ENCODE measurements around the gene SZRD1. TPM values are rescaled to one million over a fixed set of nuclear protein-coding genes. Genes with fewer than 3 reads are reported as not detected.
"Not testable (repeated sequence)": the region's sequence is repeated elsewhere in the genome, so short reads cannot be mapped to it uniquely, and the experiment has no call there.

Gene SZRD1
- polyA plus RNA-seq, 2 of the 4 experiments (the other 2 are of a cell fraction) = 56.8 to 91.9 TPM

DNA sequence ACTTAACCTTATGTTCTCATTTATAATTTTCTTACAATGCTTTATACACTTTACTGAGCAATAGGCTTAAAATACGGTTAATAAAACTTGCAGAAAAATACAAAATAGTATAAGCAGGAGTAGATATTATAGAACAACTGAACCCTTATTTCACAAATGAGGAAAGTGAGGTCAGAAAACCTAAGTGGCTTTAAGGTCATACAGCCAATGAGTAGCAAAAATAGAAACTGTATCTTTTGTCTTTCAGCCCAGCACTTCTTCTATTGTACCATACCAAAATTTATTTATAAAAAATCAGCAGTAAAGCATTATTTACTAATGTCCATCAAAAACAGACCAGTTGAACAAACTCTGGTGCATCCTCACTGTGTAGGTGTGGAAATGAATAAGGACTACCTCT, 26.4 kb upstream of the SZRD1 start (continued):
- TF ChIP-seq ZC3H11A (IDR thresholded peaks at IDR 0.05) = no peak

DNA sequence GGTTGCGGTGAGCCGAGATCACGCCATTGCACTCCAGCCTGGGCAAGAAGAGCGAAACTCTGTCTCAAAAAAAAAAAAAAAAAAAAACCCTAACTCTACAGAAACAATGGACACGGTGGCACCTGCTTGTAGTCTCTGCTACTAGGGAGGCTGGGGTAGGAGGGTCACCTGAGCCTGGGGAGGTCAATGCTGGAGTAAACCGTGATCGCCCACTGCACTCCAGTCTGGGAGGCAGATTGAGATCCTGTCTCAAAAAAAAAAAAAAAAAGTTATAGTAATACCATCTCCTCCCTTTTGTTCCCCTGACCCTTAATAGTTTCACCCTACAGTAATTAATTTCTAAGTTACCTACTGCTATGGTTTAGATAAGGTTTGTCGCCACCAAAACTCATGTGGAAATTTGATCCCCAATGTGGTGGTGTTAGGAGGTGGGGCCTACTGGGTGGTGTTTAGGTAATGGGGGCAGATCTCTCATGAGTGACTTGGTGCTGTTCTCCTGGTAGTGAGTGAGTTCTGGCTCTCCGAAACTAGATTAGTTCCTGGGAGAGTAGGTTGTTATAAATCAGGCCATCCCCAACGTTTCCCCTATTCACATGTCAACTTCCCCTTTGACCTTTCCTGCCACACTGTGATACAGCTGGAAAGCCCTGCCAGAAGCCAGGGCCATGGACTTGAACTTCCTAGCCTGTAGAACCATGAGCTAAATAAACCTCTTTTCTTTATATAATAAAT, 24.5 kb upstream of the SZRD1 start:
- ChIA-PET CTCF (interaction anchor here (1.6 kb wide), 1 partner anchor 10 kb away, joined by 4 read pairs; the partner anchor contains the start of gene FBXO42), POLR2A (no interaction called here)
- Histone ChIP-seq H3K4me2 (no peak overlapping the region), H3K27ac (no peak overlapping the region), H3K4me3 (no peak overlapping the region), H3K9me3 (no peaks in the 10 kb centered on the region), H3K4me1 (no peaks in the 10 kb centered on the region)
- DNase-seq (ENCODE audit: low read depth in 1 of 2, low spot score in 1 of 2) = no peak
- TF ChIP-seq CTCF (IDR thresholded peaks at IDR 0.05) (no peak), CHD4 (IDR thresholded peaks at IDR 0.05; ENCODE audit: borderline replicate concordance) (no peak), CEBPB (IDR thresholded peaks at IDR 0.05) (no peak), MAFK (IDR thresholded peaks at IDR 0.05; ENCODE audit: partially characterized antibody) (no peak), RNF2 (IDR thresholded peaks at IDR 0.05; ENCODE audit: borderline replicate concordance, low read depth) (no peak), HEYL (CRISPR knock-in tag; IDR thresholded peaks at IDR 0.05) (no peak)
- TF ChIP-seq, protein P1, sequence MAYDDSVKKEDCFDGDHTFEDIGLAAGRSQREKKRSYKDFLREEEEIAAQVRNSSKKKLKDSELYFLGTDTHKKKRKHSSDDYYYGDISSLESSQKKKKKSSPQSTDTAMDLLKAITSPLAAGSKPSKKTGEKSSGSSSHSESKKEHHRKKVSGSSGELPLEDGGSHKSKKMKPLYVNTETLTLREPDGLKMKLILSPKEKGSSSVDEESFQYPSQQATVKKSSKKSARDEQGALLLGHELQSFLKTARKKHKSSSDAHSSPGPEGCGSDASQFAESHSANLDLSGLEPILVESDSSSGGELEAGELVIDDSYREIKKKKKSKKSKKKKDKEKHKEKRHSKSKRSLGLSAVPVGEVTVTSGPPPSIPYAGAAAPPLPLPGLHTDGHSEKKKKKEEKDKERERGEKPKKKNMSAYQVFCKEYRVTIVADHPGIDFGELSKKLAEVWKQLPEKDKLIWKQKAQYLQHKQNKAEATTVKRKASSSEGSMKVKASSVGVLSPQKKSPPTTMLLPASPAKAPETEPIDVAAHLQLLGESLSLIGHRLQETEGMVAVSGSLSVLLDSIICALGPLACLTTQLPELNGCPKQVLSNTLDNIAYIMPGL (CRISPR knock-in tag; IDR thresholded peaks at IDR 0.05; ENCODE audit: borderline replicate concordance) = no peak
- 87% methylated on average over 9 of the region's 10 CpGs for WGBS (ENCODE audit: missing lambda C conversion rate)
- FAIRE-seq = no peak
- ATAC-seq = no peak

- ATAC-seq; DNase-seq (ENCODE audit: low read depth in 1 of 2, low spot score in 1 of 2); POLR2A ChIA-PET; H3K9me3 ChIP-seq; H3K4me3 ChIP-seq; FAIRE-seq; H3K27ac ChIP-seq; H3K4me2 ChIP-seq; H3K4me1 ChIP-seq: not testable (repeated sequence)
- 95% methylated on average over 6 of the region's 6 CpGs for whole genome bisulfite sequencing (ENCODE audit: missing lambda C conversion rate)
- CTCF ChIA-PET = interaction anchor here (0.6 to 1.2 kb wide), 3 partner anchors 9 to 100 kb away, joined by 3 to 6 read pairs (median 3); partner anchors contain the start of gene FBXO42
These were observed 23.8 kb upstream of the SZRD1 start for GRCh38 chr1:16343276-16343675.

GRCh38 chr1:16348414-16349182, 18.4 kb upstream of the SZRD1 start:
- Histone ChIP-seq H3K4me1 (peaks cover 36% of the 10 kb centered on the region), H3K4me2 (peak overlapping the region; percentile 93), H3K9me3 (no peaks in the 10 kb centered on the region), H3K27ac (peak overlapping the region in 1 of 2 experiments; percentile 24; a peak in 1 of 6 replicates), H3K4me3 (no peak overlapping the region)
- DNase-seq (ENCODE audit: low read depth in 1 of 2, low spot score in 1 of 2) (peak in 1 of 2 experiments; percentile 47), ATAC-seq (peak in 1 of 2 experiments; percentile 37; a peak in 3 of 6 replicates), FAIRE-seq (no peak)
- ChIA-PET POLR2A (interaction anchor here (0.5 kb wide), 1 partner anchor 44 kb away, joined by 7 read pairs; no protein-coding TSS in a partner anchor), CTCF (interaction anchor here (0.6 to 1.1 kb wide), 4 partner anchors 39 to 155 kb away, joined by 3 to 4 read pairs (median 3); partner anchors contain the start of gene NECAP2)
- 90% methylated on average over 14 of the region's 14 CpGs for WGBS (ENCODE audit: missing lambda C conversion rate)
- TF ChIP-seq SREBF2 (IDR thresholded peaks at IDR 0.05) (no peak), MAFK (IDR thresholded peaks at IDR 0.05; ENCODE audit: partially characterized antibody) (peak; percentile 7), MYC (IDR thresholded peaks at IDR 0.05; ENCODE audit: borderline replicate concordance, low read length) (no peak), RFX5 (IDR thresholded peaks at IDR 0.05) (no peak), FOSL2 (IDR thresholded peaks at IDR 0.05) (no peak), FOSL2 (CRISPR knock-in tag; IDR thresholded peaks at IDR 0.05) (peak; percentile 89)
